Colon (tissue), 2 donors: ENCODE data around the gene IFITM5.
"Not testable (repeated sequence)": the region's sequence is repeated elsewhere in the genome, so short reads cannot be mapped to it uniquely, and the experiment has no call there.

ENCODE experiments used
- FAIRE-seq: peaks from 2 replicates; lab custom pipeline; 2012; peaks lifted over from hg19 to GRCh38; lab: Jason Lieb, UNC
- donor health status: control.
- donor health status: control.

Gene IFITM5

DNA sequence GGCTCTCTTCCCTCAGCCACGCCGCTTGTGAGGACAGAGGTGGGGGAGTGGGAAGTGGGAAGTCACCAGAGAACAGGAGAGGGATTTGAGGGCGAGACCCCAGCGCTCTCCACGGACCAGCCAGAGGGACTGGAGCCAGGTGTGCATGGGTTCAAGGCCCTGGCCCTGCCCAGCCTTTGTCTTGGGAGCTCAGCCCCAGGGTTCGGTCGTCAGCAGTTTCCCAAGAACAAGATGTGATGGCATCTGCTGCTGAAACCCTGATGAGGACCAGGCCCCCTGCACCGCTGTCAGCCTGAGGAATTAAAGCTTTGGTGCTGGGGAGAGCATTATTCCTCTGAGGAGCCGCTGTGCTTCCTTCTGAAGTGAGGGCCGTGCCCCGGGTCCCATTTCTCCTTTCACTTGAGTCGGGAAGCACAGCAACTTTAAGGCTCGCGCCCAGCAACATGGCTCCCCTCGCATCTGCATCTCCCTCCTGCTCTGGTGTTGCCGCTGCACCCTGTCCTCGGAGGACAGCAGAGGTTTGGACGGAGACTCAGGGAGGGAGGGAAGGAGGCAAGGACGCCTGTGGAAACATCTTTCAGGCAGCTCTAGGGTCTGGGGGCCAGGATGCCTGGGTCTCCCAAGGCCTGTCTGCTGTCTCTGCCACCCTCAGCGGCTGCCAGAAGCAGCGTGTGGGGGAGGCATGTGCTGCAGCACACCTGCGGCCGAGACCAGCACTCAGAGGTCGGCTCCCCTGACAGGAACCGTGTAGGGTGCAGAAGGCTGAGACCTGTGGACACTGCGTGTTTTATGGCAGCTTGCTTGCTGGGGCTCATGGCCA, 3.8 kb downstream of the IFITM5 start:
- no peak for FAIRE-seq

DNA sequence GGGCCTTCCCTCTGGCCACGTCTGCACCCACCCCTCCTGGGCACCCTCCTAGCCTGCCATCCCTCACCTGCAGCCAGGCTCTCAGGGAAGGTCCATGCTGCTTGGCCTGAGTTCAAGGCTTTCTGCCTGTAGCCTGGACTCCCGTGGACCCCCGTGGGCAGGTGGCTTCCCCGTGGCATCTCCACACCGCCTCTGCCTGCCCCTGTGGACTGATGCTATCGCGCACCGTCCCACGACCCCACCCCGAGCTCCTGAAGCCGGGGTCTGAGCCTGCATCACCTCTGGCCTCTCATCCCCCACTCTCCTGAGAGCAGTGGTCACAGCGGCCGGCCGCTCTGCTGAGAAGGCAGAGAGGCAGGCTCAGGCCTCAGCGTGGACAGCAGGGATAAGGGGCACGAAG, 4.5 kb downstream of the IFITM5 start:
- FAIRE-seq, result no peak

DNA sequence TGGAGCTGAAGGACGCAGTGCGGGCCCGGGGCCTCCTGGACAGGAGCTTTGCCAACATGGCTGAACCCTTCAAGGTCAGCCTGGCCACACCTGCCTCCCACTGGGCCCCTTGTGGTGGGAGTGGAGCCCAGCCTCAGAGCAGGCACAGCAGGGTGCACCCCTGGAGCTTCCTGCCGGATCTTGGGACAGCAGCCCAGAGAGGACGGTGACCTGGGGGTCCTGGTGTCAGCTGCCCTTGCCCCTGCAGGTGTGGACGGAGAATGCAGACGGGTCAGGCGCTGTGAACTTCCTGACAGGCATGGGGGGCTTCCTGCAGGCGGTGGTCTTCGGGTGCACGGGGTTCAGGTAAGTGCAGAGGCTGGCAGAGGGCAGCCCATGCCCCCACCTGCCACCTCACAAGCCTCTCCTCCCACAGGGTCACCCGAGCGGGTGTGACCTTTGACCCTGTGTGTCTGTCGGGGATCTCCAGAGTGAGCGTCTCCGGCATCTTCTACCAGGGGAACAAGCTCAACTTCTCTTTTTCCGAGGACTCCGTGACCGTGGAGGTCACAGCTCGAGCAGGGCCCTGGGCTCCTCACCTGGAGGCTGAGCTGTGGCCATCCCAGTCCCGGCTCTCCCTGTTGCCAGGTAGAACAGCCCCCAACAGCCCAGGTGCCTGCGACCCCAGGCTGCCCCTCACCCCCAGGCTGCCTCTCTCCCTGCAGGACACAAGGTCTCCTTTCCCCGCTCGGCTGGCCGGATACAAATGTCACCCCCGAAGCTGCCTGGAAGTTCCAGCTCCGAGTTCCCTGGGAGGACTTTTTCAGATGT, 5.3 kb downstream of the IFITM5 start:
- FAIRE-seq, result no peak

DNA sequence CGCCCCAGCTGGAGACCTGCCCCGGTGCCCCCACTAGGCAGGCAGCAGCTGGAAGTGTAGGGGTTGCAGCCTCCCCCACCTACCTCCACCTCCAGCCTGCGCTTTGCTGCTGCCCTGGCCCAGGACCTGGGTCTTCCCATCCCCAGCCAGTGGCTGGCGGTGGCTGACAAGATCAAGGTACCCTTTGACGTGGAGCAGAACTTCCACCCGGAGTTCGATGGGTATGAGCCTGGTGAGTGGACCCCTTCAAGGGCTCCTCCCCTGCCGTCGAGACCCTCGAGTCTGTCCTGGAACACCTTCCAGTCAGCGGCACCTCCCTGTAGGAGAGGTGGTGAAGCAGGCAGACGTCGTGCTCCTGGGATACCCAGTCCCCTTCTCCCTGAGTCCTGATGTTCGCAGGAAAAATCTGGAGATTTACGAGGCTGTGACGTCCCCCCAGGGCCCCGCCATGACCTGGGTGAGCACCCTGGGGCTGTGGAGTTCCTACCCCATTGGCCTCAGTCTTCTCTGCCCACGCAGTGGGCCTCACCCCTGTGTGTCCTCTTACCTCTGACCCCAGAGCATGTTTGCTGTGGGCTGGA, 6.0 kb downstream of the IFITM5 start:
- FAIRE-seq, result no peak

DNA sequence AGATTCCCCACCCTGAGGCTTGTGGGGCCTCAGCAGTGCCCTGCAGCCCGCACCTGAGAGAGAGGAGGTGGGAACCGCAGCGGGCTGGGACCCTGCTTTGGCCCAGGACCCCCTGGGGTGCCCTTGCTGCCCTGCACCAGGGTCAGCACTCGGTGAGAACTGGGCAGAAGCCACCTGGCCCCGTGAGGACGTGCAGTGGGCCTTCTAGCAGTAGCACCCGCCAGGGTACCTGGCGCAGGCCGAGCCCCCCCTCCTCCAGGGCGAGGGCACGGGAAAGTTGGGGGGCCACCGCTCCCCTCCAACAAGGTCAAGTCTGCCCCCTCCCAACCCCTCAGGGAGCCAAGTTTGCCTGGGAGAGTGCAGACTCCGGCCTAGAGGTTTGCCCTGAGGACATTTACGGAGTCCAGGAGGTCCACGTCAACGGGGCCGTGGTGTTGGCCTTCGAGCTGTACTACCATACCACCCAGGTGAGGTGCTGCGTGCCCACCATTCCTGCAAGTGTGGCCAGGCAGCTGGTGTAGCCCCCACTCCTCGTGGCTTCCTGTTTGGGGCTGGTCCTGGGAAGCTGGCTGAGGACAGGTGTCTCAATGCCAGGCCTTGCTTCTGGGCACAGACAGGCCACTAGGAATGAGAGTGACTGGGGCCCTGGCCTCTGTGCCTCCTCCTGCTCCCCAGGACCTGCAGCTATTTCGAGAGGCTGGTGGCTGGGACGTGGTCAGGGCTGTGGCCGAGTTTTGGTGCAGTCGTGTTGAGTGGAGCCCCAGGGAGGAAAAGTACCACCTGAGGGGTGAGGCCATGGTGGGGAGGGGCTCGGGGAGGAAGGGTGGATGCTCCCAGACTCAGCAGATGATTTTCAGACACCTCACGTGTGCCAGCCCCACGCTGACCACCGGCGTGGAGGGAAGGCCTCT, 6.9 kb downstream of the IFITM5 start:
- FAIRE-seq, result no peak

DNA sequence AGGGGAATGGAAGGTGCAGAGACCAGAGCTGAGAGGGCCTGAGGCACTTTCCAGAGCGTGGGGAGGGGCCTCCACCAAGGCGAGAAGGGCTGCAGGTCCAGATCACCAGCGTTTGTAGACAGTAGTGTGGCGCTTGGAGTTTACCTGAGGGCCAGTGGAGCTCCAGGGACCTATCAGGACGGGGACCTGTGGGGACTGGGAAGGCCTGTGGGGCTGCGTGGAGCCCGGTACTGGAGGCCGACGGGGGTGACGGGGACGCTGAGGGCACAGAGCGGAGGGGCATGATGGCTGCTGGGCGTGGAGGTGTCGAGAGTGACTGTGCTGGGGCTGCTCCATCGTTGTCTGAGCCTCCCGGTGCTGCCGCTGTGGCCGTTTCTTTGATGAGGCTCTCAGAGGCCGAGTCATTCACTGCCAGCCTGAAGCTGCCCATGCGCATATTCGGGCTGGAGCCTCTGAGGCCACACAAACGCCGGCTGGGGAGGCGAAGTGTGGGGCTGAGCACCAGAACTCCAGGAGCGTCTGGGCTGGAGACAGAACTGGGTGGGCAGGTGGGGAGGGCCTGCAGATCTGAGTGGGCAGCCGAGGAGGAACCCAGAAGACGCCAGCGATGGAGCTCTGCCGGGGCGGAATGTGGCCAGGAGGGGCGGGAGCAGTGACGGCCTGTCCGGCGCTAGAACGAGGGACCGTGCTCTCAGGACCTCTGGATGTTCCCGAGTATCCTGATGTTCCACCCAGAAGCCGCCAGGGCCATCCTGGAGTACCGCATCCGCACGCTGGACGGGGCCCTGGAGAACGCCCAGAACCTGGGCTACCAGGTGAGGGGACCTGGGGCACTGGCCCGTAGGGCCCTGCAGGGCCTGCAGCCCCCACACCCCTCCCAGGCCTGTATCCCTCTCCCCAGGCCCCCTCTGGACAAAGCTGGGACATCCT, 7.8 kb downstream of the IFITM5 start:
- no peak for FAIRE-seq

DNA sequence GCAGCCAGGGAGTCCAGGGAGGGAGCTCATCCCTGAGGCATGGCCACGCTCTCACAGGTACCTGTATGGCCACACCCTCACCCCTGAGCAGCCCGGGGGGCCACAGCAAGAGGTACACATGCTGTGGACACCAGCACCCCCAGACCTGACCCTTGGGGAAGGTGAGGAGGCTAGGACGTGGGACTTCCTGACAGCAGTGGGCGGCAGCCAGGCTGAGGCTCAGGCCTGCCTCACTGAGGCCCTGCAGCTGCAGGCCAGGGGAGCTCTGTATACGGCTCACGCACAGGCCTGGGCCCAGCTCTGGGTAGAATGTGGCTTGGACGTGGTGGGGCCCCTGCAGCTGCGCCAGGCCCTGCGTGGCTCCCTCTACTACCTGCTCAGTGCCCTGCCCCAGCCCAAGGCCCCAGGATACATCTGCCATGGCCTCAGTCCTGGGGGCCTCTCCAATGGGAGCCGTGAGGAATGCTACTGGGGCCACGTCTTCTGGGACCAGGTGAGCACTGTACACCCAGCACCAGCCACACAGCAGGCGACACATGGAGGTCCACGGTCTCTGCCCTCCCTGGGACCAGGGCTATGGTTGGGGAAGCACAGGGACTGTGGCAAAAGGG, 8.6 kb downstream of the IFITM5 start:
- FAIRE-seq, result no peak

DNA sequence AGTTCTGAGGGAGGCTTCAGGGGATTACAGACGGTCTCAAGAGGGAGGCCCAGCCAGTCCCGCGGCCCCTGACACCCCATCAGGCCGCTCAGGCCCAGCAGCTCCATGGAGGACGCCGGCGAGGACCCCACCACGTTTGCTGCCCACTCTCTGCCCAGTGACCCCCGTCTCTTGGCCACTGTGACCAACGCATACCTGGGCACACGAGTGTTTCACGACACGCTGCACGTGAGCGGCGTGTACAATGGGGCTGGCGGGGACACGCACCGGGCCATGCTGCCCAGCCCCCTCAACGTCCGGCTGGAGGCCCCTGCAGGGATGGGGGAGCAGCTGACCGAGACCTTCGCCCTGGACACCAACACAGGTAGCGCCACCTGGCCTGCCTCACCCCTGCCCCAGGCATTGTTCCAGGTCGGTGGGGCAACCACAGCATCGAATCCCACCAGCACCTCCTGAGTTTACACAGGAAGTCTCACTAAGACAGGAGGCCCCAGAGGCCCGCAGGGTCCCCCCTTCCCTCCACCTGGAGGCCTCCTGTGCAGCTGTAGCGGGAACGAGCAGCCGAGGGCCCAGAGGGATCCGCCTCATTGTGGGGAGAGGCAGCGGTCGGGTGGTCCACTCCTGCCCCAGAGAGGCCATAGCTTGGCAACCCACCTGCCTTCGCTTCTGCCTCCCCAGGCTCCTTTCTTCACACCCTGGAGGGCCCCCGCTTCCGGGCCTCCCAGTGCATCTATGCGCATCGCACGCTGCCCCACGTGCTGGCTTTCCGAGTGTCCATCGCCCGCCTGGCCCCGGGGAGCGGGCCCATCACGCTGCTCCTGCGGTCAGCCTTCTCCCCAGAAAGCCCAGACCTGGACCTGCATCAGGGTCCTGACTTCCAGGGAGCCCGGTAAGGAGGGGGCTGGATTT, 9.4 kb downstream of the IFITM5 start:
- no peak for FAIRE-seq

DNA sequence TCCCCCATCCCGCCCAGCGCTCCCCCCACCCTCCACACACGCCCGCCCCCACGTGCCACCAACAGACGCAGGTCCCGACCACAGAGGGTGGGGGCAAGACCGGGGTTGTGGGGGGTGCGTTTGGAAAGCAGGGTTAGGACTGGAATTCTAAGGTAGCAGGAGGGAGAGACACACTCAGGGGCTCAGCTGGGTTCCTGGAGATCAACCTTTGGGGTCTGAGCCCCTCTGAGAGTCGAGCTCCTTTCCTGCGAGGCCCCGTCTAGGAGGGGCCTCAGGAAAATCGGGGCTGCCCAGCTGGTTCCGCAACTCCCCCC, 10.0 kb downstream of the IFITM5 start:
- FAIRE-seq, result no peak

DNA sequence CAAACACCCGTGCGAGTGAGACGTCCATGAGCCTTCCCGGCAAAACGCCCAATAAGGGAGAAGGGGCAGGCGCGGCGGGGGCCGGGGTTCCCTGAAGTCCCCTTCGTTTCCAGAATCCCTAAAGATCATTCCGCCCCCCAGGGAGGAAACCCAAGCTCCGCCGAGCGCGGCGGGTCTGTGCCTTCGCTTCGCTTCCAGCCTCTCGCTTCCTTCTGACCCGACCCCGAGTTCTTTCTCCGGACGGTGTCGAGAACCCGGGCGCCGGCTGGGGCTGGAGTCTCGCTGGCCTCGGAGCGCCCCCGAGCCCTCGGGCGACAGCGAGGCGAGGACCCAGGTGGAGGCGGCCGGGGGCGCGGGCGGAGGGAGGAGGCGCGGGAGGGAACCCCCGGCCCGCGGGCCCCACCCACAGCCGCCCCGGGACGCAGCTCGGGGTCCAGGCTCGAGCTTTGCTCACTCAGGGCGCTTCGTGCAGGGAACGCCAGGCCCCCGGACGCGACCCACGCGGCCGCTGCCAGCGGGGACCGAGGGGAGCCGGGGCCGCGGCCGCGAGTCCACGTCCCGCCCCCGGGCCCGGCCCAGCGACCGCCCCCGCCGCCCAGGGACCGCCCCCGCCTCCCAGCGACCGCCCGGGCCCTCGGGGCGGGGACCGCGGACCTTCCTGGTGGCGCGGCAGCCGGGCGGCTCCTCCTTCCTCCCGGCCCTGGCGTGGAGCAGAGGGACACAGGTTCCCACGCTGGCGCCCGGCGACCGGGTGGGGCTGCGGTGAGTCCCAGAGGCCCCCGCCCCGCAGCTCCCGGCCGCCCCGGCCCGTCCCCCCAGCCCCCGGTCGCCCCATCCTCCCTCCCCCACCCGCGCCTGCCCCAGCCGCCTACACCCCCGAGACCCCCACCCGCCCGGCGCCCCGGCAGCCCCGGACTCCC, 10.6 kb downstream of the IFITM5 start, which contains the start of gene PGGHG:
TSS of gene PGGHG (plus strand) at position 649 of the 920 bp plus-strand sequence. CDS start 691 bp downstream, outside the sequence.
- no peak for FAIRE-seq

DNA sequence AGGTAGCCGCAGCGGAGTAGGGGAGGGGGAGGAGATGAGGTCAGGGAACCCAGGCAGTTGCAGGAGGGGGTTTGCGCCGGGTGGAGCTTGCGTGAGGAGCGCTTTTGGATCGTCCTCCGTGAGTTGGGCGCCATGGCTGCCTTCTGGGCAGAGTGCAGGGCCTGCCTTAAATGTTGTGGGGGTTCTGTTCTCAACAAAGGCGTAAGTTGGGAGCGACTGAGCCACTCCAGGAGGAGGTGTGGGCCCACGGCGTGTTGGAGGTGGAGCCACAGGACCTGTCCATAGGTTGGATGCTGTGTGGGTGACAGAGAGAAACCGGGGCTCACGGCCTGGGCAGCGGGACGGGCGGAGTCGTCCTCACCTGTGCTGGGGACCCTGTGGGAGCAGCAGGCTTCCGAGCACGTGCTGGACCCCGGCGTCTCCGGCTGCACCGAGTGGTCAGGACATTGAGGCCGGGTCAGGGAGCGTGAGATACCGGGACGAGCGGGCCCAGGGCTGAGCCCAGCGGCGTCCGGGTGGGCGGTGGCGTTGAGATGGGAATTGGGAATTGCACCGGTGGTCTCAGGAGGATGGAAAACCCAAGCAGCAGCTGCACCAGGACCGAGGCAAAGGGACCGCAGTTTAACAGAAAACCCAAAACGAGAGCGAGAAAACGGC, 11.4 kb downstream of the IFITM5 start:
- FAIRE-seq, result no peak

DNA sequence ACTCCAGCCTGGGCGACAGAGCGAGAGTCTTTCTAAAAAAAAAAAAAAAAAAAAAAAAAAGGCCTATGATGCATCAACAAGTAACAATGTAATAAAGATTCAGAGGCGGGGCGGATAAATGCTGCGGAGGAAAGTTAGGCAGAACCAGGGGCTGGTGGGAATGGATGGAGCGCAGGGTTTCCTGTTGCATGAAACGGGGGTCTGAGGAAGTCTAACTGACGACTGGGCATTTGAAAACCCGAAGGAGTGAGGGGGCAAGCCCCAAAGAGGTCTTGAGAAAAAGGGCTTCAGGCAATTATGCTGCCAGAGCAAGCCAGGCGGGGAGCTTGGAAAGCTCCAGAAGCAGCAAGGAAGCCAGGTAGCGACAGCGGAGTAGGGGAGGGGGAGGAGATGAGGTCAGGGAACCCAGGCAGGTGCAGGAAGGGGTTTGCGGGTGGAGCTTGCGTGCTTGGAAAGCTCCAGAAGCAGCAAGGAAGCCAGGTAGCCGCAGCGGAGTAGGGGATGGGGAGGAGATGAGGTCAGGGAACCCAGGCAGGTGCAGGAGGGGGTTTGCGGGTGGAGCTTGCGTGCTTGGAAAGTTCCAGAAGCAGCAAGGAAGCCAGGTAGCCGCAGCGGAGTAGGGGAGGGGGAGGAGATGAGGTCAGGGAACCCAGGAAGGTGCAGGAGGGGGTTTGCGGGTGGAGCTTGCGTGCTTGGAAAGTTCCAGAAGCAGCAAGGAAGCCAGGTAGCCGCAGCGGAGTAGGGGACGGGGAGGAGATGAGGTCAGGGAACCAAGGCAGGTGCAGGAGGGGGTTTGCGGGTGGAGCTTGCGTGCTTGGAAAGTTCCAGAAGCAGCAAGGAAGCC, 12.1 kb downstream of the IFITM5 start:
- FAIRE-seq, result not testable (repeated sequence)

DNA sequence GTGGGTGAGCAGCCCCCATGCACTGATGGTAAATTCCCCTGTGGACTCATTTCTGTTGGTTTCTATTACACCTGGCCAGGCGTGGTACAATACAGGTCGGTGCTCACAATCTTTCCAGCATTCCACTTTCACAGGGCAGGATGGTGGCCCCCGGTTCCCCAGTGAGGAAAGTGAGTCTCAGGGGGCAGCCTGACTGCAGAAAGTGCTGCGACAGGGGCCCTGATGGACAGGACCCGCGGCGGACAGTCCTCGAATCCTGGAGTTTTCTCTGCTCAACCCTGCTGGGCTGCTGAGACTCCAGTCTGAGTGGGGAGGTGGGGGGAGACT, 13.5 kb downstream of the IFITM5 start:
- FAIRE-seq, result no peak

DNA sequence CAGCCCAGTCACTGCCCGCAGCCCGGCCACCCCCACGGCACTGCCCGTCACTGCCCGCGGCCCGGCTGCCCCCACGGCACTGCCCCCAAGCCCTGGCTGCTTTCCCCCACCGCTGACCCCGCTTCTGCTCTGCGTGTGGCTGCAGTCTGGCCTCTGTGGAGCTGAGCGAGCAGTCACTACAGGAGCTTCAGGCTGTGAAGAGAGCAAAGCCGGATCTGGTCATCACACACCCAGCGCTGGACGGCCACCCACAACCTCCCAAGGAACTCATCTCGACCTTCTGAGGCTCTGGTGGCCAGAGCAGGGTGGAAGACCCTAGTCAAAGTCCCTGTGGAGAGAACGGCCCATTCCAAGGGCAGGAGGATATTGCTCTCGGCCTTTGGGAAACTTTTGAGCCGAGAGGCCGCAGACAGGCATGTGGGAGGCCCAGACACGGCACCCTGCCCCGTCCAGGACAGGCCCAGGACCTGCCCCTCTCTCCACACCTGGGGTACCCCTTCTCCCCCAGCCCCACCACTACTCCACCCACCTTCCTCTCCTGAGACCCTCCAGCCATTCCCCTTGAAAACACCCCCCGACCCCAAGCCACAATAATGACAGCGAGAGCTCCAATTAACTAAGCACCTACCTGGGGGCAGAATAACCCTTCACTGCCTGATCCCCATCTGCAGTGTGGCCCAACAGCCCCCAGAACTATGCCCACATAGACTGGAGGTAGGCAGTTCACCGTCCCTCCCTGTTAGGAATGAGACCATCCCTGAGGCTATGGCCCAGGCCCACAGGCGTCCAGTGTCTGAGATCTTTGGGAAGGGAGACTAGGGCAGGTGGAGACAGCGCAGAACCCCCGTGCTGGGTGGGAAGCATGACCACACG, 14.1 kb downstream of the IFITM5 start:
- FAIRE-seq, result no peak

DNA sequence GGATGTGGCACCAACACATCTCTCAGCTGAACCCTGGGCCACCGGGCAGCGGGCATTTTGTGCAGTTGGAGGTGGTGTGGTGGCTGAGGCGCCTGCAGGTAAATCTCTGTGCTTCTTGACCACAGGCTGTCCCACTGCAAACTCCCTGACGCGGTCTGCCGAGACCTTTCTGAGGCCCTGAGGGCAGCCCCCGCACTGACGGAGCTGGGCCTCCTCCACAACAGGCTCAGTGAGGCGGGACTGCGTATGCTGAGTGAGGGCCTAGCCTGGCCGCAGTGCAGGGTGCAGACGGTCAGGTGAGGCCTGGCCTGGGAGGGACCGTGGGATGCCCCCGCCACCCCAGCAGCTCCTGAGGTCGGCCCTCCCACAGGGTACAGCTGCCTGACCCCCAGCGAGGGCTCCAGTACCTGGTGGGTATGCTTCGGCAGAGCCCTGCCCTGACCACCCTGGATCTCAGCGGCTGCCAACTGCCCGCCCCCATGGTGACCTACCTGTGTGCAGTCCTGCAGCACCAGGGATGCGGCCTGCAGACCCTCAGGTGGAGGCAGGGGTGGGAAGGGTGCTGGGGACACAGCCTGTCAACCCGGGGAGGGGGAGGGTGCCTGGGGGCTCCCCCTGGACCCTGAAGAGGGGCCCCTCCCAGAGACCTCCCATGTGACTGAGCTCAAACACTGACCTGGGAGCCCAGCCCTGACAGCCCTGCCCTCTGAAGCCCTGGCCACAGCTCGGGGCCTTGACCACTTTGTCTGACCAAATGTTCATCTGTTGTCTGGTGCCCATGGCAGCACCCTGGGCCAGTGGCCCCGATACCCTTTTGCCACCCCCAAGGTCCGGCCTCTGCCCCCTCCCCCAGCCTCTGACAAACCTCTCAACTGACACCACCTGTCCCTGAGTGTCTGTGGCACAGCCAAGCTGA, 15.0 kb downstream of the IFITM5 start:
- FAIRE-seq, result no peak
